Measurements from ENCODE around the gene TTC21A. TPM values are rescaled to one million over a fixed set of nuclear protein-coding genes. Genes with fewer than 3 reads are reported as not detected.

TTC21A gene
- total RNA-seq, 1 donor from 2014 or later = 1.1 TPM

GRCh38 chr3:39154280-39155021 is 47.0 kb downstream of the TTC21A start:
- no peaks in the 10 kb centered on the region for H3K27me3 ChIP-seq (ENCODE audit: control insufficient read depth, insufficient read depth, low read length)
- TF ChIP-seq CTCF (IDR thresholded peaks at IDR 0.05; ENCODE audit: insufficient read depth, low read length, severe bottlenecking) = no peak
- H3K36me3 ChIP-seq (ENCODE audit: control insufficient read depth, insufficient read depth, low read length) = no peaks in the 10 kb centered on the region
- DNase-seq (ENCODE audit: low read depth) (no peak), FAIRE-seq (no peak)
- no peak overlapping the region for H3K4me3 ChIP-seq (ENCODE audit: low read depth, low read length)

- Histone ChIP-seq H3K36me3 (ENCODE audit: control insufficient read depth, insufficient read depth, low read length) (no peaks in the 10 kb centered on the region), H3K4me3 (ENCODE audit: low read depth, low read length) (no peak overlapping the region), H3K27me3 (ENCODE audit: control insufficient read depth, insufficient read depth, low read length) (no peaks in the 10 kb centered on the region)
- FAIRE-seq (no peak), DNase-seq (ENCODE audit: low read depth) (no peak)
- no peak for TF ChIP-seq CTCF (IDR thresholded peaks at IDR 0.05; ENCODE audit: insufficient read depth, low read length, severe bottlenecking)
These were observed 48.9 kb downstream of the TTC21A start for GRCh38 chr3:39156421-39156820.

DNA sequence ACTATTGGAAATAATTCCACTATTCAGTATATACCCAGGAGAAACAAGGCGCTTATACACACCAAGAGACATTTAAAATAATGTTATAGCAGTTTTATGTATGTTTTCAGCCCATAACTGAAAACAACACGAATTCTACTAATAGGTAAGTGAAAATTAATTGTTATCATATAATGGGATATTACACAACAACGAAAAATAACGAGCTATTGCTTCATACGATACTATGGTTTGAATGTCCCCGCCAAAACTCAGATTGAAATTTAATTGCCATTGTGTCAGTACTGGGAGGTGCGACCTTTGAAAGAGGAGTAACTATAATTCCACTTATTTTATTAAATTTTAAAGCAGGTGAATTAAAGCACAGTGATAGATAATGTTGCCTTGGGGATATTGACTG is 49.9 kb downstream of the TTC21A start:
- DNase-seq (ENCODE audit: low read depth) (no peak), FAIRE-seq (no peak)
- no peak for TF ChIP-seq CTCF (IDR thresholded peaks at IDR 0.05; ENCODE audit: insufficient read depth, low read length, severe bottlenecking)
- Histone ChIP-seq H3K4me3 (ENCODE audit: low read depth, low read length) (no peak overlapping the region), H3K27me3 (ENCODE audit: control insufficient read depth, insufficient read depth, low read length) (no peaks in the 10 kb centered on the region), H3K36me3 (ENCODE audit: control insufficient read depth, insufficient read depth, low read length) (no peaks in the 10 kb centered on the region)

GRCh38 chr3:39158148-39158715 is 50.8 kb downstream of the TTC21A start:
- DNase-seq (ENCODE audit: low read depth) = no peak
- Histone ChIP-seq H3K36me3 (ENCODE audit: control insufficient read depth, insufficient read depth, low read length) (no peaks in the 10 kb centered on the region), H3K27me3 (ENCODE audit: control insufficient read depth, insufficient read depth, low read length) (no peaks in the 10 kb centered on the region), H3K4me3 (ENCODE audit: low read depth, low read length) (no peak overlapping the region)
- no peak for TF ChIP-seq CTCF (IDR thresholded peaks at IDR 0.05; ENCODE audit: insufficient read depth, low read length, severe bottlenecking)
- no peak for FAIRE-seq

DNA sequence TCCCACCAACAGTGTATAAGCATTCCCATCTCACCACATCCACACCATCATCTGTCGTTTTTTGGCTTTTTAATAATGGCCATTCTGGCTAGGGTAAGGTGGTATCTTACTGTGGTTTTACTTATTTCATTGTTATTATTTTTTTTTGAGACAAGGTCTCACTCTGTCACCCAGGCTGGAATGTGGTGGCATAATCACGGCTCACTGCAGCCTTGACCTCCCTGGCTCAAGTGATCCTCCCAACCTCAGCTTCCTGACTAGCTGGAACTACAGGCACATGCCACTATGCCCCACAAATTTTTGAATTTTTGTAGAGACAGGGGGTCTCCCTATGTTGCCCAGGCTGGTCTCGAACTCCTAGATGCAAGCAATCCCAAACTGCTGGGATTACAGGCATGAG is 56.9 kb downstream of the TTC21A start:
- no peak overlapping the region for H3K4me3 ChIP-seq (ENCODE audit: low read depth, low read length)
- H3K27me3 ChIP-seq (ENCODE audit: control insufficient read depth, insufficient read depth, low read length) = no peaks in the 10 kb centered on the region
- no peak for TF ChIP-seq CTCF (IDR thresholded peaks at IDR 0.05; ENCODE audit: insufficient read depth, low read length, severe bottlenecking)
- H3K36me3 ChIP-seq (ENCODE audit: control insufficient read depth, insufficient read depth, low read length) = no peaks in the 10 kb centered on the region
- DNase-seq (ENCODE audit: low read depth) (no peak), FAIRE-seq (no peak)
